GM19035 (cell line): Measurements from ENCODE around the gene NOP9.

ENCODE experiments used
- ATAC-seq: cut with Tn5 transposase; IDR thresholded peaks from one replicate; pipeline ENCODE4 v1.9.1; 2021; ENCODE audit not compliant: unreplicated experiment

NOP9 gene

DNA sequence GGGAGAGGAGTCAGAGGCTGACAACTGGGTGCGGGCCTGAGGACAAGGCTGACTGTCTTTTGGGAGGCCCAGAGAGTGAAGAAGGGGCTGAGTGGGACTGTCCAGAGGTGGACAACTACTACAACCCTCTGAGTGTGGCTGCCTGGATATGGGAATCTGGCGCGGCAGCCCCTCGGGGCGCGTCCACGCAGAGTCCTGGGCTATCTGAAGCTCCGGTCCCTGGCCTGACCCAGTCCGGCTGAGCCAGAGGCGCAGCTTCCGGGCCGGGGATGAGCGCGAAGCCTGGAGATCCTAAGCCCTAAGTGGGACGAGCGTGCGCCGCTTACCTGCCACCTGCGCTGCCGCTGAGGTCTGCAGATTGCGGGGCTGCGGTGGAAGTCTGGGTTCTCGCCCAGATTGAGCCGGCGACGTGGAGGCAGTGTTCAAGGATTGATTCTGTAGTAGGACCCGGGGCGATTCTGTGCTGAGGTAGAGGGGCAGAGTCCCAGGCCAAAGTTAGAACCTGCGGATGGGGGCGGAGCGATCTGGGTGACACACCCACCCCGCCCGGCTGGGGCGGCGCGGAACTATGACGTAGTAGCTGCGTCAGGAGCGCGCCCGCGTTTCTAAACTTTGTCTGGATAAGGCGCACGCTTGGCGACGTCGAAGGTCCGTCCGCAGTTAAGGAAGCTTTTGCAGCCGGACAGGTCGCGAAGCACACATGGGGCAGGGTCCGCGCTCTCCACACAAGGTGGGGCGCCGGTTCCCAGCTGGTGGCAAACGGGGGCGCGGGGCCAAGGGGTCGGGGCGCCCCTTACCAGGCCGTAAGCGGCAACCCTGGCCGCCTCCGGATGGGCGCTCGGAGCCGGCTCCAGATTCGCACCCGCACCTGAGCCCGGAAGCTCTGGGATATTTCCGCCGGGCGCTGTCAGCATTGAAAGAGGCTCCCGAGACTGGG is at the start of gene NOP9, which contains the start of gene DHRS1:
TSS of gene NOP9 (plus strand) at position 596 of the 937 bp plus-strand sequence. CDS start at position 701, 105 bp downstream.
TSS of gene DHRS1 (minus strand) at position 526 of the 937 bp plus-strand sequence. CDS start 674 bp downstream, outside the sequence.
- peak; percentile 77 for ATAC-seq

GRCh38 chr14:24250354-24250753 is 49.3 kb upstream of the NOP9 start:
- ATAC-seq = no peak

GRCh38 chr14:24251880-24252288 is 47.8 kb upstream of the NOP9 start:
- ATAC-seq = no peak

- no peak for ATAC-seq
Observed at GRCh38 chr14:24252289-24253124, 47.1 kb upstream of the NOP9 start.

GRCh38 chr14:24253936-24254335 is 45.7 kb upstream of the NOP9 start:
- no peak for ATAC-seq

GRCh38 chr14:24254630-24255392 is 44.8 kb upstream of the NOP9 start:
- no peak for ATAC-seq

DNA sequence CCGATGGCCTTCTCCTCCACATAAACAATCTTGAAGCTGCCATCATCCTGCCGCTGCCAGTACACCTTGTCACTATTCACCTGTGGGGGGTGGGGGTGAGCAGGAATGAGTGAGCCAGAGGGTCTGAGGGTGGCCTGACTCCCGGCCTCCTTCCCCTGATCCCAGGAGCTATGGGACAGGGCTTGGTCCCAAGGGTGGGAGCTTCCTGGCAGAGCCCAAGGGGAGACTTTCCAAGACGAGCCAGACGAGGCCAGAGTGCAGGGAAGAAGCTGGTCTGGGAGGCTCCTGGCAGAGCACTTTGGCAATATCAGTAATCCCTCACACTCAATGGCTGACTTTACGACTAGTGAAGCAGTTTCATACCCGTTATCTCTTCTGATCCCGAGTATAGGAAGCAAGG is 44.2 kb upstream of the NOP9 start:
- no peak for ATAC-seq

DNA sequence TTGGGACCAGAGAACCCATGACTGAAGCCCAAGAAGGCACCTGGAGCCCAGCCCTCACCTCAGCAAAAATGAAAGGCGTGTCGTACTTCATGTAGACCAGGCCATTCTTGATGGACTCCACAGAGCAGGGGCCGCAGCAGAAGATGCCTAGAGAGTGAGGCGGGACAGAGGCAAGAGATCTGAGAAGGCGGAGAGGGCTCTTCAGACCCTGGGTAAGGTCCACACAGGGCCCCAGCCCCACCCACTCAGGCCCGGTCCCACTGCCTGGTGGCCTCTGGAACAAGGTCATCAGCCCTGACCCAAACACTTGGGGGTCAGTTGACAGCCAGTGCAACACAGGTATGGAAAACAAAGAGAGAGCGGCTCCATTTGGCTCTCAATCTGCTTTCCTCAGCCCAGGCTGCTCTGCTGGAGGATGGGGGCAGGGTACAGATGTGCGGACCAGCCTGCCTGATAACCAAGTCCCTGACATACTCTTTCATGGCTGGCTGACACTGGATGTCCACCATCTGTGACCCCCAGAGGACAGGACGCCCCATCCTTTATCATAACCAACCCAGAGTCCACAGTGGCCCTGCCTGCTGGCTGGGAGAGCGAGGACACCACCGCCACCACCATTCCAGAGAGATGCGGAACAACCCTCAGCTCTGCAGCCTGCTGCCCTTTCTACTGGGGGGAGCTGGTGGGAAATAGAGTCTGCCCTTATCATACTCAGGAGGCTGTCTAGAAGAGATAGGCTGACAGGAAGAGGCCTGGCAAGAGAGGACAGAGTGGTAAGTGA is 43.5 kb upstream of the NOP9 start:
- no peak for ATAC-seq

DNA sequence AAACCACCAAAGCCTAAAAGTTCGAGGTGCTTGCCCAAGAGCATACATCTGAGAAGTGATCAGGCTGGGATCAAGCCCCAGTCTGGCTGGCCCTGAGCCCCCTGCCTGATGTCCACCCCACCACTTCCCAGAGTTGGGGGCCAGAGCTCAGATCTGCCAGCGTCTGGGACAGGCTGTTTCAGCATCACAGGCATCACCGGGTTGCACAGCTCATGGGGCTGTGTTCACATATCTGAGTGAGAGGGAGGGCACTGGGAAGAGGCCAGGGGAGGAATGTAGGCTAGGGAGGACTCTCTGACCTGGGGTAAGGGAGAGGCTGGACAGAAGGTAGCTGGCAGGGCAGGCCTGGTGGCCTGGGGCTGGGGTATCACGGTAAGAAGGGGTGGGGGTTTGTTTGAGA is 42.7 kb upstream of the NOP9 start:
- no peak for ATAC-seq

DNA sequence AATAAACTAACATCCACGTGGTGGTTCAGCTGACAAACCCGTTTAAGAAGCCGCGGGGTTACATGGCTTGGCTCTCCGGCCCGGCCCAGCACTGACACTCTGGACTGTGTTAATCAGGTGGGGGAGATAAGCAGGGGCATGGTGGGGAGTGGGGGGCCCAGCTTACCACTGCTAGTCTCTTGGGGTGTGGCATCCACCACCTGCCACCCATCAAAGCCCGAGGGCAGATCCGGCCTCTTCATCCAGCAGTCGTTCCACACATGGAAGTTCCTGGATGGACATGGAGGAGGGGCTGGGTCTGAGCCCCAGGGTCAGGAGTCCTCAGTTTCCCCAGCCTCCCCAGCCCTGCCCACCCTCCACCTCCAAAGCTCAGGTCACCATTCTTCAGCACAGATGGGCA is 41.5 kb upstream of the NOP9 start:
- no peak for ATAC-seq

DNA sequence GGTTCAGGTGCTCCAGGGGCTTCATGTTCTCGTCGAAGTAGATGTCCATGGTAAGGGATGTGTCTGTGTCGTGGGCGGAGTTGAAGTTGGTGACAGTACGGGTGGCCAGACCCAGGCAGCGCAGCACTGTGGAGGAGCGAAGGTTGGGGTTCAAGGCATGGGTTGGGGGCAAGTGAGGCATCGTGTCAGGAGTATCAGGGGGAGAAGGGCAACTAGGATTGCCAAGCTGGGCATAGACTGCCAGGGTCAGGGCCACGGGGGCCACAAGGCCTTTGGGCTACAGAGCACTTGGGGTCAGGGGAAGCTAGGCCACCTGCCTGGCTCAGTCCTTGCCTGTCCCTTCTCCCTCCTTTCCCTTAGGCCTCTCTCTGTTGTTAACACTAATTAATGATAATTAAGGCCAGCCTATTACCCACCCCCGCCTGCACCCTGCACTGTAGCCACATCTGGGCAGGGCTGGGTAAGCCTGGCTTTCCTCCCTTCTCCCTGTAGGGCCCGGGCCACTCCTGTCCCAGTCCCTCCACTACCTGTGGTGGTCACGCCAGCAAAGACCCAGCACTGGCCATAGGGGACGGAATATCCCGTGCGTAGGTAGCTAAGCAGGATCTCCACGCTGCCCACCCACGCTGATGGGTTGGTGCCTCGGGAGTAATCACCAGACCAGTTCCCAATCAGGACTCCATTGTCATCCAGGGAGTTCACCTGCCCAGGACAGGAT is 40.9 kb upstream of the NOP9 start:
- ATAC-seq = no peak

GRCh38 chr14:24259282-24260025 is 40.2 kb upstream of the NOP9 start:
- no peak for ATAC-seq

GRCh38 chr14:24260026-24260779 is 39.4 kb upstream of the NOP9 start:
- ATAC-seq = no peak

DNA sequence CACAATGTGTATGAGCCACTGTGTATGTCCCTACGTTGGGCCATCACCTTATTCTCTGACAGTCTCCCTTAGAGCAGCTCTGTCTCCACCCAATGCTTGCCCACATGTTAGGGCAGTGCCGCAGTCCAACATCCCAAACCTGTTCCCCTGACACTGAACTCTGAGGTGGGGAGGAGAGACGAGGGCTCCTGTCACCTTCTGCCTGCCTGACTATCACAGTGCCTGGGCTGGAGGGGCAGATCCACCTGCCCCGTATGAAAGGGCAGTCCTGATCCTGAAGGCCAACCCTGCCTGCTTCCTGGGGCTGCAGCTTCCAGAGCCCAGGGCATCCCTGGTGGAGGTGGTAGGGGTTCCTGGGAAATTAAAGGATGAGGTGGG is 38.9 kb upstream of the NOP9 start:
- no peak for ATAC-seq

GRCh38 chr14:24261256-24261968 is 38.2 kb upstream of the NOP9 start:
- no peak for ATAC-seq

DNA sequence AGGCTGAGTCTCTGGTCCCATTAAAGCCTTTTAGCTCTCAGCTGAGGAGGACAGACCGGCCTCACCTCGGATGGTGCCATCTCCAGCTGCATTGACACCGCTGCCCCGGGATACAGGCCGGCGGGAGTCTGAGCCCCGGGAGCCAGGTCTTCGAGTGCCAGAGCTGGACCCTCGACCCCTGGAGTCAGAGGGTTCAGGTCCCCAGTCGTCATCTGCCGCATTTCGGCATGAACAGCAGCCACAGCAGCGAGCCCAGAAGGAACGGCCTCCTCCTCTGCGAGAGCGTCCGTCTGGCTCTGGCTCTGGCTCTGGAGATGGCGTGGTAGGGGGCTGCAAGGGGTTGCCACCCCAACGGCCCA is 37.7 kb upstream of the NOP9 start:
- no peak for ATAC-seq

DNA sequence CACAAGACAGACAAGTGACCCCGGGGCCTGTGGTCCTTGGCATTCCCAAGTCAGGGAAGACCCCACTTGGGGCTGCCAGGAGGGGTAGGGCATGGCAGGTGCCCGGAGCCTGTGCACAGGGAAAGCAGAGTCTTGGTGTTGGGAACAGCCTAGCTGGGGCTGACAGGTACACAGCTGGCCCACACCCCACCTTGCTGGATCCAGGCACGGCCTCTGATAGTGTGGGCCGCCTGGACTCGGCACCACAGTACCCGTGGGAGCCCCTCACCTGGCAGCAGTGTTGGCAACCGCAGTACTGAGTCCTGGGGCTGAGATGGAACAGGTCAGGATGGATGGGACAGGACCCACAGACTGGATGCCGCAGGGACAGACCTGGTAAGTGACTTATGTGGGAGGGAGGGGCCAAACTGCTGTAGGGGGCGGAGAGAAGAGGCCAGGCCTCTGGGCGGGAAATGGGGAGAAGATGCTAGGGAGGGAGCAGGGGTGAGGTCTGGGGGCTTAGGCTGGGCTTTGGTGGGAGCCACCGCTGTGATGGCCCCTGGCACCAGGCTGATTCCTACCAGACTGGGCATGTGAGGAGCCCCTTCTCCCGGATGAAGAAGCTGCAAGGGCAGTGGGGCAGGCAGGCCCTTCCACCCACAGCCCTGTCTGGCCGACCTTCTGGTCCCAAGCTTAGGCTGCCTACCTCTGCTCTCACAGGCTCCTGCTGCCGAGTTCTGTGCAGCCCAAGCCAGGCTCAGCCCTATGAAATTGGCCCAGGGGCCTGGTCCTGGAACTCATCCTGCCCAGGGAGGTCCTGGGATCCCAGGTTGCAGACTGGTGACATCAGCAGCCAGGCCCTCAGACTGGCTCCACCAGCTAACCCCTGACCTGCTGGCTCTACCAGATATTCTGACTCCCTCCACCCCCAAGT is 36.6 kb upstream of the NOP9 start, which contains the start of gene TGM1:
TSS of gene TGM1 (minus strand) at position 357 of the 913 bp plus-strand sequence. CDS start 825 bp downstream, outside the sequence.
- no peak for ATAC-seq
